Gastroesophageal sphincter (tissue), 3 donors: Measurements from ENCODE around the gene RNF114.

Source experiments
- POLR2A ChIP-seq, 2 donors: fragments of 450-650 bp; IDR thresholded peaks; one replicate each; pipeline ENCODE4 v1.6.1; 2017; ENCODE audit warnings: antibody characterized with exemption in 2 of 2, mild to moderate bottlenecking in 2 of 2, moderate library complexity in 1 of 2
- POLR2AphosphoS5 ChIP-seq: sonication (generic); formaldehyde crosslinking; IDR thresholded peaks from one replicate; pipeline ENCODE4 v1.6.1; 2017; ENCODE audit warnings: antibody characterized with exemption
- TF ChIP-seq, protein P1 (sequence below), 4 experiments: fragments of 200-600 bp in 2 of 4; fragments of 450-650 bp in 2 of 4; sonication (generic) in 1 of 4; IDR thresholded peaks; one replicate each; pipeline ENCODE4 v1.5.1; 2017 to 2019; ENCODE audit warnings: antibody characterized with exemption in 4 of 4, mild to moderate bottlenecking in 2 of 4, moderate library complexity in 2 of 4

DNA sequence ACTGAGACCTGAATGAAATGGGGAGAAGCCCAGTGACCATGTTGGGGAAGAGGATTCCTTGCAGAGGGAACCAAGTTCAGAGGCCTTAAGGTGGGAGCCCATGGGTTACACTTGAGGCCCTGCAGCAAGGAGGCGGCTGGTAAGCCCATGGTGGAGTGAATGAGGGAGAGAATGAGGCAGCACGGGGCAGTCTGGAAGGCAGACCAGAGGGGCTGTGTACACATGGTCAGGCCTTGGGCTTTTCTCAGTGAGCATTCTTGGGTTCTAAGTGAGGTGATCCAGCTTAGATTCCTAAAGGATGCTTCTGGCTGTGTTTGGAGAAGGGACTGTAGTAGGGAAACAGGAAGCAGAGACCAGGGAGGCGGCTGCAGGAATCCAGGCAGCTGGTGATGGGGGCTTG is 19.0 kb downstream of the RNF114 start:
- TF ChIP-seq, protein P1, sequence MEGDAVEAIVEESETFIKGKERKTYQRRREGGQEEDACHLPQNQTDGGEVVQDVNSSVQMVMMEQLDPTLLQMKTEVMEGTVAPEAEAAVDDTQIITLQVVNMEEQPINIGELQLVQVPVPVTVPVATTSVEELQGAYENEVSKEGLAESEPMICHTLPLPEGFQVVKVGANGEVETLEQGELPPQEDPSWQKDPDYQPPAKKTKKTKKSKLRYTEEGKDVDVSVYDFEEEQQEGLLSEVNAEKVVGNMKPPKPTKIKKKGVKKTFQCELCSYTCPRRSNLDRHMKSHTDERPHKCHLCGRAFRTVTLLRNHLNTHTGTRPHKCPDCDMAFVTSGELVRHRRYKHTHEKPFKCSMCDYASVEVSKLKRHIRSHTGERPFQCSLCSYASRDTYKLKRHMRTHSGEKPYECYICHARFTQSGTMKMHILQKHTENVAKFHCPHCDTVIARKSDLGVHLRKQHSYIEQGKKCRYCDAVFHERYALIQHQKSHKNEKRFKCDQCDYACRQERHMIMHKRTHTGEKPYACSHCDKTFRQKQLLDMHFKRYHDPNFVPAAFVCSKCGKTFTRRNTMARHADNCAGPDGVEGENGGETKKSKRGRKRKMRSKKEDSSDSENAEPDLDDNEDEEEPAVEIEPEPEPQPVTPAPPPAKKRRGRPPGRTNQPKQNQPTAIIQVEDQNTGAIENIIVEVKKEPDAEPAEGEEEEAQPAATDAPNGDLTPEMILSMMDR (IDR thresholded peaks at IDR 0.05): no peak
- no peak for TF ChIP-seq POLR2A (IDR thresholded peaks at IDR 0.05)
- no peak for TF ChIP-seq POLR2AphosphoS5
